Measurements from ENCODE around the gene RDH16.

The RDH16 gene, protein sequence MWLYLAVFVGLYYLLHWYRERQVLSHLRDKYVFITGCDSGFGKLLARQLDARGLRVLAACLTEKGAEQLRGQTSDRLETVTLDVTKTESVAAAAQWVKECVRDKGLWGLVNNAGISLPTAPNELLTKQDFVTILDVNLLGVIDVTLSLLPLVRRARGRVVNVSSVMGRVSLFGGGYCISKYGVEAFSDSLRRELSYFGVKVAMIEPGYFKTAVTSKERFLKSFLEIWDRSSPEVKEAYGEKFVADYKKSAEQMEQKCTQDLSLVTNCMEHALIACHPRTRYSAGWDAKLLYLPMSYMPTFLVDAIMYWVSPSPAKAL

DNA sequence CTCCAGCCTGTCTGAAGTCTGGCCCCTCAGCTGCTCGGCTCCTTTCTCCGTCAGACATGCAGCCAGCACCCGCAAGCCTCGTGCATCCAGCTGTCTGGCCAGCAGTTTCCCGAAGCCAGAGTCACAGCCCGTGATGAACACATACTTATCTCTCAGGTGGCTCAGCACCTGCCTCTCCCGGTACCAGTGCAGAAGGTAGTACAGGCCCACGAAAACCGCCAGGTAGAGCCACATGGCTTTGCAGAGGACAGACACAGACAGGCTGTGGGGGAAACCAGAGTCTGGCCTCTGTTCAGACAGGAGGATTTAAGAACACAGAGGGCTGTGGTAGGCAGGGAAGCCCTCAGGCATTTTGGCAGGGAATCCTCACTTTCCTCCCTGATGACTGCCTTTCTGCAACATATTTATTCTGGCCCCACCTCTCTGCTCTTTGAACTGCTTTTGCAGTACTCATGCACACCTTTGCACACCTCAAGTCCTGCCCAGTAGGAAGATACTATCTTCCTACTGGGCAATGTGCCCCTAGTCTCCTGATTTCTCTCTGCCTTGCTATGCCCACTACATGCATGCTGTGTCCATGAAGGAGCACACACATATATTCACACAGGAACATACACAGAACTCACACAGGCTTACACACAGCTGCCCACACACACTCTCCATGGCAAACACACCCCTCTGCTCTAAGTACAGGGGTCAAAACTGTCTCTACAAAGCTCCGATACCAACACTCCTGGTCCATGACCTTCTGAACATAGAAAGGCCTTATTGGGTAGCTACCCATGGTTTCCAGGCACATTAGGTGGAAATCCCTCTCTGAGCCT lies at the start of gene RDH16:
Gene RDH16 (minus strand): TSS at position 380 of the 824 bp plus-strand sequence. CDS start 146 bp downstream, at position 234.
- no peak for DNase-seq

- no peak for DNase-seq
These were observed 49.5 kb upstream of the RDH16 start for GRCh38 chr12:57006809-57007475.

GRCh38 chr12:57005980-57006808 lies 48.8 kb upstream of the RDH16 start, which contains the start of gene ZBTB39:
Gene ZBTB39, minus strand, starts transcription at chr12:57006546. Its CDS starts 1,629 bp downstream, at chr12:57004917.
- peak; percentile 39 to 42 for DNase-seq

DNA sequence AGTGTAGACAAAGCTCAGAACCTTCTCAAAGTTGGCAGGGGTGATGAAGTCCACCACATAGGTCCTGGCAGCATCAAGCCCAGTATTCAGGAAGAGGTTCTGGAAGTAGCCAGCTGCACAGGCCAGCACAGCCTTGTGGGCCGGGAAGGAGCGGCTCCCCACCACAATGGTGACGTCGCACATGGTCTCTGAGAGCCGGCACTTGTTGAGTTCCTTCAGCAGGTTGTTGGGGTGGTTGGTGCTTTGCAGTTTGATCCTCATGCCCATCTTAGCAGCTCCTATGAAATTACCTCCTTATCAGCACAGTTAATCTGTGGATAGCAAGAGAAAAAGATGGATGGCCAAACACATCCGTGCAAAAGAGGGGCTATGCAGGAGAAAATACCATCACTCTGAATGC lies 47.2 kb upstream of the RDH16 start:
- DNase-seq, result no peak

DNA sequence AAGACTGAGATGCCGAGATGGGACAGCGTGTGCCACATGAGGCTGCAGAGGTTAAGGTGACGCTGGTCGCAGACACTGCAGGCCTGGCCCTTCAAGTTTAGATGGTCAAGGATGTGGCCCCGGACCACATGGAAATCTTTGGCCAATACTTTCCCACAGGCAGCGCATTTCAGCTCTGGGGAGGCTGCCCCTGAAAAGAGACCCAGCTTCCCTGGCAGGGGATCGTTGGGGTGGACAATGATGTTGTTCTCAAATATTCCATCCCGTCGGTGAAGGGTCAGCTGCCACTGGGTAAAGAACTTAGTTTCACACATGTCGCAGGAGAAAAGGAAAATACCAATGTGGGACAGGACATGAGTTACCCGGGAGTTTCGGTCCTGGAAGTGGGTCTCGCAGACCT lies 46.0 kb upstream of the RDH16 start:
- DNase-seq, result no peak

- peak; percentile 79 for DNase-seq
These were observed 44.1 kb upstream of the RDH16 start for GRCh38 chr12:57001448-57001906.

GRCh38 chr12:57000393-57000792 lies 43.0 kb upstream of the RDH16 start:
- no peak for DNase-seq

- DNase-seq, result no peak
These were observed 42.0 kb upstream of the RDH16 start for GRCh38 chr12:56999456-56999855.

- no peak for DNase-seq
These were observed 41.6 kb upstream of the RDH16 start for GRCh38 chr12:56998981-56999380.

- no peak for DNase-seq
These were observed 40.9 kb upstream of the RDH16 start for GRCh38 chr12:56998316-56998715.

DNA sequence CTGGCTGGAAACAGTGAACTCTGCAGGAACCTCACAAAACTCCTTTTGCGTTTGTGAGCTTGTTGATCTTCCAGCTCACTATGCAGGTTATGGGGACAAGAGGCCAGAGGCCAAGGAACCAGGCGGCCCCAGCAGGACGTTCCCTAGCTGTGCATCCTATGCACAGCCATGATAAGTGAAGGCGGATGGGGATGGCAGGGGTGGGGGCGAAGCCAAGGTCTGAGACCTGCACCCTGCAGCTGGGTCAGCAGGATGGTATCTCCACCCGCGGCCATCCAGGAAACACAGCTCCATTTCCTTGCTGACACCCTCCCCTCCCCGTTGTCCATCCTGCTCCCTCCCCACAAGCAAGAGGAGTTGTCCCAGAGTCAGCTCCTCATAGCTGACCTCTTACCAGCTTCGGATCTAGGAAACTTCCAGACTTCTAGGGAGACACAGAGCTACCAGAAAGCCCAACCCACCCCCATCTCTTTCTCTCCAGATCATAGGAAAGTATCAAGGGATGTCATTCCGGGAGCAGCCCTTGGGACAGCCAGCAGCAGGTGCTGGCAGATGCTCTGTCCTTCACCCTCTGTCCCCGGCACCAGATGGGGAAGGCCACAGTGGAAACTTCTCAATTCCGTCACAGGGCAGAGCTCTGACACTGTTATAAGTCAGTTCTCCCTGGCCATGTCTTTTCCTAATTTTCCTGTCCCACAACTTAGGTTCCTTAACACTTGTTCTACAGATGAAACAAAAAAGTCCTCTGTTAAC lies 39.6 kb upstream of the RDH16 start:
- no peak for DNase-seq

DNA sequence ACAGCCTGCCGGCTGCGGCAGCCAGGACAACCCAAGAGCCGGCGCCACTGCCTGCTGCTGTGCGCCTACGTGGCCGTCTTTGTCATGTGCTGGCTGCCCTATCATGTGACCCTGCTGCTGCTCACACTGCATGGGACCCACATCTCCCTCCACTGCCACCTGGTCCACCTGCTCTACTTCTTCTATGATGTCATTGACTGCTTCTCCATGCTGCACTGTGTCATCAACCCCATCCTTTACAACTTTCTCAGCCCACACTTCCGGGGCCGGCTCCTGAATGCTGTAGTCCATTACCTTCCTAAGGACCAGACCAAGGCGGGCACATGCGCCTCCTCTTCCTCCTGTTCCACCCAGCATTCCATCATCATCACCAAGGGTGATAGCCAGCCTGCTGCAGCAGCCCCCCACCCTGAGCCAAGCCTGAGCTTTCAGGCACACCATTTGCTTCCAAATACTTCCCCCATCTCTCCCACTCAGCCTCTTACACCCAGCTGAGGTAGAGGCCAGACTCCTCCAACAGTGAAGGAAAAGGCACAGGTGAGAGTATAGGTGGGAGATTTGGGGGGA lies 38.6 kb upstream of the RDH16 start:
- DNase-seq, result no peak

- DNase-seq, result no peak
These were observed 38.0 kb upstream of the RDH16 start for GRCh38 chr12:56995201-56995929.

- DNase-seq, result no peak
These were observed 36.9 kb upstream of the RDH16 start for GRCh38 chr12:56994231-56994746.

GRCh38 chr12:56993346-56993745 lies 35.9 kb upstream of the RDH16 start:
- DNase-seq, result no peak

DNA sequence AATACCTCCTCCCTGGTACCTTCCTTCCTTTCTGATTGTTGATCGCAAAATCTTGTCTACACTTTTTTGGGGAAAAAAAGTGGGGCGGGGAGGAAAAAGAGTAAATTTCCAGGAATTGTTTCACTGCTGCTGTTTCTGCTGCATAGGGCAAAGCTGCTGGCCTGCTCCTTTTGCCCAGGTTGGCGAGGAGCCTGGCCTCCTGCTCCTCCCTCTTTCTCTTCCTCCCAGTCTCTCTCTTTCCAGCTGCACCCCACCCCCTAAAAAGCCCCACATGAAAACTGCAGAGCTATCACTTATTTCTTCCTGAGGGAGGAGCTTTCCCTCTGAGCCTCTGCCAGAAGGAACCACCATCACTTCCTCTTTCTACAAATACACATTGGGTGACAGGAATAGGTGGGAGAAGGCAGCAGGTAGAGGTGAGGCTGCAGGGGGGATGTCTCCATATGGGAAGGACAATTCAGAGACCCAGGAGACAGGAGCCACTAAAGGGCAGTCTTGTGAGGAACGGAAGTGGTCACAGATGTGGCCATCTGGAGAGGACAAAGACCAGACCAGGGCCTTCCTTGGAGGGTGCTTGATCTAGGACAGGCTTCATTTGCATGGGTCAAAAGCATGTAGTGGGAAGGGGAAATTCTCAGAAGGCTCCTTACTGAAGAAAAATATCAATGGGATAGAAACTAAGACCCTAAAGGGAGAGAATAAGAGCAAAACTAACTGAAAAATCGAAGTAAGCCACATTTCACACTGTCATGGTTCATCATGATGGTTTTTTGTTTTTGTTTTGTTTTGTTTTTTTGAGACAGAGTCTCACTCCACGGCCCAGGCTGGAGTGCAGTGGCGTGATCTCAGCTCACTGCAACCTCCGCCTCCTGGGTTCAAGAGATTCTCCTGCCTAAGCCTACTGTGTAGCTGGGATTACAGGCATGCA lies 34.2 kb upstream of the RDH16 start:
- no peak for DNase-seq

DNA sequence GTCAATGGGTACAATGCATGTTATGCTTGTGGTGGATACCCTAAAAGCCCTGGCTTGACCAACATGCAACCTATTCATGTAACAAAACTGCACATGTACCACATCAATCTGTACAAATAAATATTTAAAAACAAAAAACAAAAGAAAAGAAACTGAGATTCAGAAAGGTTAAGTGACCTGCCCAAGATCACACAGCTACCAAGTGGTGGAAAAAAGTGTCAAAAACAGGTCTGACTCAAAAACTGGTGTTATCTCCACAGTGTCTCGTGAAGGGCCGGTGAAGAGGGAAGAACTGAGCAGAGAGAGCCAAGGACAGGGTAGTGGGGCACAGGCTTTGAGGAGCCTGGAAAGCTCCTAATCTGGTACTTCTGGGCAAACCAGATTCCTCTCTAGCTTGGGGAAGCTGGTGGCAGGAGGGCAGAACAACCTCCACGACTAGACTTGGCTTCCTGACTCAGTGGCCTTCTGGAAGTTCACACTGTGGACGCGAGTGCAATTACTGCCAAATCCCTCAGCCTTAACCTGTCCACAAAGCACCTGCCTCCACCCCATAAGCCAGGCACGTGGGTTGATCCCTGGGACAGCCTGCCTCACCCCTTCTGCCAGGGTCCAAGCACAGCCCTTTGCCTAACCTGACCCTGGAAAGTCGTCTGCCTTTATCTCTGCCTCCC lies 33.4 kb upstream of the RDH16 start:
- no peak for DNase-seq

DNA sequence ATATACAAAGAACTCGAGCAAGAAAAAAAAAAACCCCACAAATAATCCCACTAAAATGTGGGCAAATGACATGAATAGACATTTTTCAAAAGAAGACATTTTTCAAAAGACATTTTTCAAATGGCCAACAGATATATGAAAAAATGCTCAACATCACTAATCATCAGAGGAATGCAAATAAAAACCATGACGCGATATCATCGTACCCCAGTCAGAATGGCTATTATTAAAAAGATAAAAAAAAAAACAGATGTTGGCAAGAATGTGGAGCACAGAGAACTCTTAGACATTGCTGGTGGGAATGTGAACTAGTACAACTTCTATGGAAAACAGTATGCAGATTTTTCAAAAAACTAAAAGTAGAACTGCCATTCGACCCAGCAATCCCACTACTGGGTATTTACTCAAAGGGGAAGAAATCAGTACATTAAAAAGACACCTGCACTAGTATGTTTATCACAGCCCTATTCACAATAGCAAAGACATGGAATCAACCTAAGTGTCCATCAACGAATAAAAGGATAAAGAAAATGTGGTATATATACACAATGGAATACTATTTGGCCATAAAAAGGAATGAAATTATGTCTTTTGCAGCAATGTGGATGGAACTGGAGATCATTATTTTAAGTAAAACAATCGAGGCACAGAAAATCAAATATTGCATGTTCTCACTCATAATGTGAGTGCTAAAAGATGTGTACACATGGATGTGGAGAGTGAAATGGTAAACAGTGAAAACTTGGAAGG lies 32.6 kb upstream of the RDH16 start:
- no peak for DNase-seq

All from activated CD4-positive, alpha-beta T cell treated with anti-CD3 and anti-CD28 coated beads, Interleukin-2, amount 50 U/mL, for 4 hours (primary cell).